Astrocyte of the spinal cord (primary cell): ENCODE measurements around the gene CACNA1E.

Experiments
- DNase-seq: peaks from one replicate; pipeline ENCODE4 v3.0.0; 2011; ENCODE audit warnings: low read depth, low spot score
- H3K4me3 ChIP-seq: 2 replicates; pipeline ENCODE4 v1.5.1; 2011; ENCODE audit warnings: low read depth, mild to moderate bottlenecking, low read length, moderate library complexity
- CTCF ChIP-seq: IDR thresholded peaks from 2 replicates; pipeline ENCODE4 v1.5.1; 2012; ENCODE audit warnings: low read depth, mild to moderate bottlenecking, low read length, inconsistent platforms
- in situ Hi-C: cut with HindIII; loops from 2 replicates; pipeline ENCODE4 v1.10.0; 2017; ENCODE audit warnings: low sequenced_read_pairs

CACNA1E gene

DNA sequence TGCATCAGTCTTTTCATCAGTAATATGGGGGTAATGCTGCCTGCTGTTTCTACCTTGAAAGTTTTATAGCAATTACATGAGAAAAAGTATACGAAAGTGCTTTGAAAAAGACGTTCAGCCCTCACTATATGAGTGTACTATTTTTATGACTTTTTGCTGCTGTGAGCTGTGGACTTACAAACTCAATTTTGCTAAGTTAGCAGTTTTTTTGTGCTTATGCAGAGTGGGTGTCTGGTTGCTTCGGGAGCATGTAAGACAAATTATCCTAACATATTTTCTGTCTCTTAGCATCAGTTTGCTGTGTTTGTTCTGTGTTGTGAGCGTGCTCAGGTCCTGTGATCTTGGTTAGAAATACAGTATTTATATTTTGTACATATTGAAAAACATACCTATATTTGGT lies 109.7 kb downstream of the CACNA1E start:
- H3K4me3 ChIP-seq = no peak overlapping the region
- TF ChIP-seq CTCF = no peak
- in situ Hi-C loops = no loop called here
- no peak for DNase-seq

DNA sequence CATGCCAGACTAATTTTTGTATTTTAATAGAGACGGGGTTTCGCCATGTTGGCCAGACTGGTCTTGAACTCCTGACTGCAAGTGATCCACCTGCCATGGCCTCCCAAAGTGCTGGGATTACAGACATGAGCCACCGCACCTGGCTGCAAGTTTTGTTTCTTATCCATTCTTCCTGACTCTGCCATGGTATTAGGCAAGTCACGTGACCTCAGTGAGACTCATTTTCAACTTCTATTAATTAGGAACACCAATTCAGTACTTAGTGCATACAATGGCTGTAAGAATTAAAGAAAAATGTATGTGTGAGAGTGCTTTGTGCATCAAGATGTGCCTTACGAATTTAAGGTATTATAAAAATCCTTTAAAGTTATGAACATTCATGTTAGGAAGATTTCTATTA lies 111.2 kb downstream of the CACNA1E start:
- no peak for TF ChIP-seq CTCF
- DNase-seq = no peak
- in situ Hi-C loops = no loop called here

DNA sequence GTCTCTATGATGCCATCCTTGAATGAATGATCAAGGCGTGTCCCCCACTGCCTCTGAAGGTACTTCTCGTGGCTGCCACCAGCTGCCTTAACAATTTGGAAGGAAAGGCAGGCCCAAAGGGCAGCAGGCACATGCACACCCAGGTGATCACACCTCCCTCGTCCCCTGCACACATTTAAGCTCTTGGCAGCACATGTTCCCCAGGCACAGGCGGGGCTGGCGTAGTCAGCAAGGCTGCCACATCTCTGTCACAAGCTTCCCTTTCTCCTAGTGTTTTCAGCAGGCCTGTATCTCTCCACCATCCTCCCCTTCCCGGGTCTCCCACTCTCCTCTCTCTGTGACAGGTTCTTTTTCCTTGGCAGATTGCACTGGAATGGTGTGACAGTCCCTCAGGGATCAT lies 111.9 kb downstream of the CACNA1E start:
- DNase-seq = no peak
- TF ChIP-seq CTCF = no peak
- H3K4me3 ChIP-seq = no peak overlapping the region
- in situ Hi-C loops = no loop called here

More for the DNA sequence above, 111.2 kb downstream of the CACNA1E start:
- no peak overlapping the region for H3K4me3 ChIP-seq

DNA sequence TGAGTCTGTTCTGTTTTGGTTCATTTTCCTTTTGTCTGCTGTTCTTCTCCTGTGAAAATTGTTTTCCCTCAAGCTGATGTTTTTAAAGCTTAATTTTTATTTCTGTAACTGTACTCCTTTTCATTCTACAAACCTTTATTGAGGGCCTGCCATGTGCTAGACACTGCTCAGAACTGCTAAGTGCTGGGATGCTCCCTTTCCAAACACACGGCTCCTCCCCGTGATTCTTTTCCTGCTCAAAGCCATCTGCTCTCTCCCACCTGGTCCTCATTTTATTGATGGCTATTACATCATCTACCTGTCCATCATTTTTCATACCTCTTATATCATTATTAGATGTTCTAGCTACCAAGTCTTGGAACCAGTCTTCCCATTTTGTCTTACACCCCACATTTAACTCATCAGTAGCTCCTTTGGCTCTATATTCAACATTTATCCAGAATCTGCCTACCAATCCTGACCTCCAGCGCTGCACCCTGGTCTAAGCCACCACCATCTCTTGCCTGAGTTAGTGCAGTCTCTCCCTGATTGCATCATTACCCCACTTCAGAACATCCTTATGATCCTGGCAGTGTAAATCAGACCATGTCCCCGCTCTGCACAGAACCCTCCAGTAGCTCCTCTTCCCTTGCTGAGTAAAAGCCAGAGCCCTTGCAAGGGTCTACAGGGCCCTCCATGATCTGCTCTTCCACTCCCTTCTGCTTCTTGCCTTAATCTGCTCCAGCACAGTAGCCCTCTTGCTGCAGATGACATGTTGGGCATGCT lies 118.1 kb downstream of the CACNA1E start:
- in situ Hi-C loops = no loop called here
- no peak overlapping the region for H3K4me3 ChIP-seq
- TF ChIP-seq CTCF = no peak
- no peak for DNase-seq

- no peak for TF ChIP-seq CTCF
- no peak for DNase-seq
- in situ Hi-C loops = no loop called here
- H3K4me3 ChIP-seq = no peak overlapping the region
Observed at GRCh38 chr1:181603735-181604410, 120.6 kb downstream of the CACNA1E start.

DNA sequence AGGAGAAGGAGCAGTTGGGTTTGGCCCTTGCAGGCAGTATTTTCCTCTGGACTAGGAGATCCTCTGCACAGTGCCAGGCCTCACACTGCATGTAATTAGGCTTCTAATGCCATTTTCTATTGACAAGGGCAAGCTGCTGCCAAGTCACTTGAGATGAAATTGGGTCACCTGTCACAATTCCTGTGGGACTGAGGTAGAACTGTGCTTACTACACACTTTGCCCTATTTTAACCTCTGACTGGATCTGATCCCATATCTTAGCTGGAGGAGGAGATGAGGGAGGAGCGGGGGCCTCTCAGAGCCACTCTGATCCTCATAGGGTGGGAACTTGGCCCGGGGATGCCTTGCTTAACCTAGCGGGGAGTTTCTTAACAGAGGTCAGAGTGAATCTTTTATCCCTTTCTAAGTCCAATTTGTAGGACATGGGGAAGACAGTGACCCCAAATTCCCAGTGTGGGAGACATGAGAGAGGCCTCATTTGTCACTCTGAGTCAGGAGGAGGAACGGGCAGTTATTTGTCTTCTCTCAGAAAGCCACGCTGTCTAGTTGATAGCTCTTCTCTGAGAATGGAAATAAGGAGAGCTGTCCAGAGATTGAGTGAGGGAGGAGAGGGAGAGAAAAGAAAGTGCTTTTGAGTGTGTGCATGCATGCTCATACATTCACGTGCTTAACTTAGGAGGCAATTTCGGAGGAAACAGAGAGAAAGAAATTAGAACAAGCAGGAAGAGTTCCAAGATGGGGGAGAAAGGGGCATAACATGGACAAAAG lies 121.3 kb downstream of the CACNA1E start:
- TF ChIP-seq CTCF = no peak
- no peak overlapping the region for H3K4me3 ChIP-seq
- in situ Hi-C loops = no loop called here
- no peak for DNase-seq
